Measurements from ENCODE around the gene ROGDI.

DNA sequence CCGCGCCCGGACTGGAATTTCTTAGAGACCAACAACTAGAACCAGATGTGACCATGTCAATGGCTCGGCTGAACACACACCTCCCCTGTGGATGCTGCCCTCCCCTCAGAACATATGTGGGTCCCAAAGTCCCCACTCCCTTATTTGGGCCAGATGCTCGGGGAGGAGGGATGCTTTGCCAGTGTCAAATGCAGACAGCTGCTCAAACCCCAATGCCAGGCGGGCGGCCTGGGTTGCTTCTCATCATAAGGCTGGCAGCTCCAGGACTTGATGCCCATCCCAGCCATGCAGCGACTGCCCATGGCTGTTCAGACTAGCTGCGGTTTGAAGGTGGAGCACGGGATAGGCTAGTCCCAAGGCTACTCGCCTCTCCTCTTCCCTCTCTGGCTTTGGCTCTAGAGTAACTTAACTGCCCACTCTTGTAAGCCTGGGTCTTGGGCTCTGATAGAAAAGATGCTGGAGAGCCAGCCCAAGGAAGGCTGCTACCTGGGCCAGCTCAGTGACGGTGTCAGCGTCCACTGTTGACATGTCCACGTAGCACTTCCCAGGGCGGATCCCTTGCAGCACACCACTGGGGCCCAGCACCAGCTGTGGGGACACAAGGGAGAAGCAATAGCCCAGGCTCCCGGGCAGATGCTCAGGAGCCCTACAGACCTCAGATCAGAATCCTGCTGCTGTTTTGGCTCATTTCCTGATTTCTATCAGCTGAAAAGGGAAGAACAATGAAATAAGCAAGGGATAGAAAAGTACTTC lies 11.0 kb upstream of the ROGDI start:
- TF ChIP-seq TCF7L2 (IDR thresholded peaks at IDR 0.05; ENCODE audit: low read depth, low read length) (no peak), ZNF217 (CRISPR knock-in tag; IDR thresholded peaks at IDR 0.05) (no peak), ZNF232 (CRISPR knock-in tag; IDR thresholded peaks at IDR 0.05) (no peak), POLR2A (conservative IDR thresholded peaks at IDR 0.05) (no peak), ZBTB7A (IDR thresholded peaks at IDR 0.05; ENCODE audit: borderline replicate concordance, control insufficient read depth, low read depth, low read length) (no peak), MXI1 (IDR thresholded peaks at IDR 0.05; ENCODE audit: low read depth, low read length) (no peak), ZZZ3 (IDR thresholded peaks at IDR 0.05) (no peak), YY1 (IDR thresholded peaks at IDR 0.05; ENCODE audit: borderline replicate concordance in 1 of 3, control insufficient read depth in 1 of 3, extremely low read depth in 1 of 3, insufficient read depth in 3 of 3, insufficient read length in 1 of 3, insufficient replicate concordance in 2 of 3, low read depth in 1 of 3, low read length in 2 of 3) (no peak)
- TF ChIP-seq, protein P1, sequence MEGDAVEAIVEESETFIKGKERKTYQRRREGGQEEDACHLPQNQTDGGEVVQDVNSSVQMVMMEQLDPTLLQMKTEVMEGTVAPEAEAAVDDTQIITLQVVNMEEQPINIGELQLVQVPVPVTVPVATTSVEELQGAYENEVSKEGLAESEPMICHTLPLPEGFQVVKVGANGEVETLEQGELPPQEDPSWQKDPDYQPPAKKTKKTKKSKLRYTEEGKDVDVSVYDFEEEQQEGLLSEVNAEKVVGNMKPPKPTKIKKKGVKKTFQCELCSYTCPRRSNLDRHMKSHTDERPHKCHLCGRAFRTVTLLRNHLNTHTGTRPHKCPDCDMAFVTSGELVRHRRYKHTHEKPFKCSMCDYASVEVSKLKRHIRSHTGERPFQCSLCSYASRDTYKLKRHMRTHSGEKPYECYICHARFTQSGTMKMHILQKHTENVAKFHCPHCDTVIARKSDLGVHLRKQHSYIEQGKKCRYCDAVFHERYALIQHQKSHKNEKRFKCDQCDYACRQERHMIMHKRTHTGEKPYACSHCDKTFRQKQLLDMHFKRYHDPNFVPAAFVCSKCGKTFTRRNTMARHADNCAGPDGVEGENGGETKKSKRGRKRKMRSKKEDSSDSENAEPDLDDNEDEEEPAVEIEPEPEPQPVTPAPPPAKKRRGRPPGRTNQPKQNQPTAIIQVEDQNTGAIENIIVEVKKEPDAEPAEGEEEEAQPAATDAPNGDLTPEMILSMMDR (IDR thresholded peaks at IDR 0.05 in 2 of 3, conservative IDR thresholded peaks at IDR 0.05 in 1 of 3; ENCODE audit: insufficient read depth in 2 of 3, low read depth in 1 of 3, low read length in 3 of 3): no peak
- TF ChIP-seq, protein P2, sequence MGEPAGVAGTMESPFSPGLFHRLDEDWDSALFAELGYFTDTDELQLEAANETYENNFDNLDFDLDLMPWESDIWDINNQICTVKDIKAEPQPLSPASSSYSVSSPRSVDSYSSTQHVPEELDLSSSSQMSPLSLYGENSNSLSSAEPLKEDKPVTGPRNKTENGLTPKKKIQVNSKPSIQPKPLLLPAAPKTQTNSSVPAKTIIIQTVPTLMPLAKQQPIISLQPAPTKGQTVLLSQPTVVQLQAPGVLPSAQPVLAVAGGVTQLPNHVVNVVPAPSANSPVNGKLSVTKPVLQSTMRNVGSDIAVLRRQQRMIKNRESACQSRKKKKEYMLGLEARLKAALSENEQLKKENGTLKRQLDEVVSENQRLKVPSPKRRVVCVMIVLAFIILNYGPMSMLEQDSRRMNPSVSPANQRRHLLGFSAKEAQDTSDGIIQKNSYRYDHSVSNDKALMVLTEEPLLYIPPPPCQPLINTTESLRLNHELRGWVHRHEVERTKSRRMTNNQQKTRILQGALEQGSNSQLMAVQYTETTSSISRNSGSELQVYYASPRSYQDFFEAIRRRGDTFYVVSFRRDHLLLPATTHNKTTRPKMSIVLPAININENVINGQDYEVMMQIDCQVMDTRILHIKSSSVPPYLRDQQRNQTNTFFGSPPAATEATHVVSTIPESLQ (CRISPR knock-in tag; IDR thresholded peaks at IDR 0.05): no peak
- TF ChIP-seq, protein P3, sequence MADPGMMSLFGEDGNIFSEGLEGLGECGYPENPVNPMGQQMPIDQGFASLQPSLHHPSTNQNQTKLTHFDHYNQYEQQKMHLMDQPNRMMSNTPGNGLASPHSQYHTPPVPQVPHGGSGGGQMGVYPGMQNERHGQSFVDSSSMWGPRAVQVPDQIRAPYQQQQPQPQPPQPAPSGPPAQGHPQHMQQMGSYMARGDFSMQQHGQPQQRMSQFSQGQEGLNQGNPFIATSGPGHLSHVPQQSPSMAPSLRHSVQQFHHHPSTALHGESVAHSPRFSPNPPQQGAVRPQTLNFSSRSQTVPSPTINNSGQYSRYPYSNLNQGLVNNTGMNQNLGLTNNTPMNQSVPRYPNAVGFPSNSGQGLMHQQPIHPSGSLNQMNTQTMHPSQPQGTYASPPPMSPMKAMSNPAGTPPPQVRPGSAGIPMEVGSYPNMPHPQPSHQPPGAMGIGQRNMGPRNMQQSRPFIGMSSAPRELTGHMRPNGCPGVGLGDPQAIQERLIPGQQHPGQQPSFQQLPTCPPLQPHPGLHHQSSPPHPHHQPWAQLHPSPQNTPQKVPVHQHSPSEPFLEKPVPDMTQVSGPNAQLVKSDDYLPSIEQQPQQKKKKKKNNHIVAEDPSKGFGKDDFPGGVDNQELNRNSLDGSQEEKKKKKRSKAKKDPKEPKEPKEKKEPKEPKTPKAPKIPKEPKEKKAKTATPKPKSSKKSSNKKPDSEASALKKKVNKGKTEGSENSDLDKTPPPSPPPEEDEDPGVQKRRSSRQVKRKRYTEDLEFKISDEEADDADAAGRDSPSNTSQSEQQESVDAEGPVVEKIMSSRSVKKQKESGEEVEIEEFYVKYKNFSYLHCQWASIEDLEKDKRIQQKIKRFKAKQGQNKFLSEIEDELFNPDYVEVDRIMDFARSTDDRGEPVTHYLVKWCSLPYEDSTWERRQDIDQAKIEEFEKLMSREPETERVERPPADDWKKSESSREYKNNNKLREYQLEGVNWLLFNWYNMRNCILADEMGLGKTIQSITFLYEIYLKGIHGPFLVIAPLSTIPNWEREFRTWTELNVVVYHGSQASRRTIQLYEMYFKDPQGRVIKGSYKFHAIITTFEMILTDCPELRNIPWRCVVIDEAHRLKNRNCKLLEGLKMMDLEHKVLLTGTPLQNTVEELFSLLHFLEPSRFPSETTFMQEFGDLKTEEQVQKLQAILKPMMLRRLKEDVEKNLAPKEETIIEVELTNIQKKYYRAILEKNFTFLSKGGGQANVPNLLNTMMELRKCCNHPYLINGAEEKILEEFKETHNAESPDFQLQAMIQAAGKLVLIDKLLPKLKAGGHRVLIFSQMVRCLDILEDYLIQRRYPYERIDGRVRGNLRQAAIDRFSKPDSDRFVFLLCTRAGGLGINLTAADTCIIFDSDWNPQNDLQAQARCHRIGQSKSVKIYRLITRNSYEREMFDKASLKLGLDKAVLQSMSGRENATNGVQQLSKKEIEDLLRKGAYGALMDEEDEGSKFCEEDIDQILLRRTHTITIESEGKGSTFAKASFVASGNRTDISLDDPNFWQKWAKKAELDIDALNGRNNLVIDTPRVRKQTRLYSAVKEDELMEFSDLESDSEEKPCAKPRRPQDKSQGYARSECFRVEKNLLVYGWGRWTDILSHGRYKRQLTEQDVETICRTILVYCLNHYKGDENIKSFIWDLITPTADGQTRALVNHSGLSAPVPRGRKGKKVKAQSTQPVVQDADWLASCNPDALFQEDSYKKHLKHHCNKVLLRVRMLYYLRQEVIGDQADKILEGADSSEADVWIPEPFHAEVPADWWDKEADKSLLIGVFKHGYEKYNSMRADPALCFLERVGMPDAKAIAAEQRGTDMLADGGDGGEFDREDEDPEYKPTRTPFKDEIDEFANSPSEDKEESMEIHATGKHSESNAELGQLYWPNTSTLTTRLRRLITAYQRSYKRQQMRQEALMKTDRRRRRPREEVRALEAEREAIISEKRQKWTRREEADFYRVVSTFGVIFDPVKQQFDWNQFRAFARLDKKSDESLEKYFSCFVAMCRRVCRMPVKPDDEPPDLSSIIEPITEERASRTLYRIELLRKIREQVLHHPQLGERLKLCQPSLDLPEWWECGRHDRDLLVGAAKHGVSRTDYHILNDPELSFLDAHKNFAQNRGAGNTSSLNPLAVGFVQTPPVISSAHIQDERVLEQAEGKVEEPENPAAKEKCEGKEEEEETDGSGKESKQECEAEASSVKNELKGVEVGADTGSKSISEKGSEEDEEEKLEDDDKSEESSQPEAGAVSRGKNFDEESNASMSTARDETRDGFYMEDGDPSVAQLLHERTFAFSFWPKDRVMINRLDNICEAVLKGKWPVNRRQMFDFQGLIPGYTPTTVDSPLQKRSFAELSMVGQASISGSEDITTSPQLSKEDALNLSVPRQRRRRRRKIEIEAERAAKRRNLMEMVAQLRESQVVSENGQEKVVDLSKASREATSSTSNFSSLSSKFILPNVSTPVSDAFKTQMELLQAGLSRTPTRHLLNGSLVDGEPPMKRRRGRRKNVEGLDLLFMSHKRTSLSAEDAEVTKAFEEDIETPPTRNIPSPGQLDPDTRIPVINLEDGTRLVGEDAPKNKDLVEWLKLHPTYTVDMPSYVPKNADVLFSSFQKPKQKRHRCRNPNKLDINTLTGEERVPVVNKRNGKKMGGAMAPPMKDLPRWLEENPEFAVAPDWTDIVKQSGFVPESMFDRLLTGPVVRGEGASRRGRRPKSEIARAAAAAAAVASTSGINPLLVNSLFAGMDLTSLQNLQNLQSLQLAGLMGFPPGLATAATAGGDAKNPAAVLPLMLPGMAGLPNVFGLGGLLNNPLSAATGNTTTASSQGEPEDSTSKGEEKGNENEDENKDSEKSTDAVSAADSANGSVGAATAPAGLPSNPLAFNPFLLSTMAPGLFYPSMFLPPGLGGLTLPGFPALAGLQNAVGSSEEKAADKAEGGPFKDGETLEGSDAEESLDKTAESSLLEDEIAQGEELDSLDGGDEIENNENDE (IDR thresholded peaks at IDR 0.05; ENCODE audit: low read depth, low read length): no peak
- TF ChIP-seq, protein P4, sequence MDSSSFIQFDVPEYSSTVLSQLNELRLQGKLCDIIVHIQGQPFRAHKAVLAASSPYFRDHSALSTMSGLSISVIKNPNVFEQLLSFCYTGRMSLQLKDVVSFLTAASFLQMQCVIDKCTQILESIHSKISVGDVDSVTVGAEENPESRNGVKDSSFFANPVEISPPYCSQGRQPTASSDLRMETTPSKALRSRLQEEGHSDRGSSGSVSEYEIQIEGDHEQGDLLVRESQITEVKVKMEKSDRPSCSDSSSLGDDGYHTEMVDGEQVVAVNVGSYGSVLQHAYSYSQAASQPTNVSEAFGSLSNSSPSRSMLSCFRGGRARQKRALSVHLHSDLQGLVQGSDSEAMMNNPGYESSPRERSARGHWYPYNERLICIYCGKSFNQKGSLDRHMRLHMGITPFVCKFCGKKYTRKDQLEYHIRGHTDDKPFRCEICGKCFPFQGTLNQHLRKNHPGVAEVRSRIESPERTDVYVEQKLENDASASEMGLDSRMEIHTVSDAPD (CRISPR knock-in tag; IDR thresholded peaks at IDR 0.05): no peak

All from K562 (cell line).